B cell (primary cell): ENCODE results near the gene FGFR2. TPM values are rescaled to one million over a fixed set of nuclear protein-coding genes. Genes with fewer than 3 reads are reported as not detected.

Experiments
- ATAC-seq: fragments of 200-7000 bp; cut with Tn5 transposase; one replicate; pipeline ENCODE4 v1.10.0; 2021; ENCODE audit warnings: low read depth, mild to moderate bottlenecking, moderate number of reproducible peaks, moderate library complexity
- CTCF ChIA-PET: fragments of 350-600 bp; sonication (Branson Sonifier 250); formaldehyde crosslinking; loops from one replicate; lab custom pipeline; 2021; ENCODE audit warnings: antibody characterized with exemption, inconsistent platforms; lab: Charles Lee
- POLR2A ChIA-PET: fragments of 350-600 bp; sonication (Branson Sonifier 250); formaldehyde crosslinking; loops from one replicate; lab custom pipeline; 2021; ENCODE audit warnings: antibody characterized with exemption; lab: Charles Lee
- DNase-seq: peaks from one replicate; pipeline ENCODE4 v3.0.0; 2013
- H2AFZ ChIP-seq: 2 replicates; pipeline ENCODE4 v1.6.1; 2012; ENCODE audit warnings: mild to moderate bottlenecking, low read depth, low read length; ENCODE audit not compliant: insufficient read depth, poor library complexity, severe bottlenecking
- H3K27ac ChIP-seq, 2 donors: 1 replicate in 1 of 2; 2 replicates in 1 of 2; pipeline ENCODE4 v1.5.1; 2012 to 2013; ENCODE audit warnings: low read length in 2 of 2, mild to moderate bottlenecking in 2 of 2, moderate library complexity in 1 of 2
- H3K27me3 ChIP-seq, 4 experiments: fragments of 200-600 bp in 1 of 4; sonication (generic) in 1 of 4; replicated peaks in 1 of 4; 1 replicate in 2 of 4; 2 replicates in 2 of 4; pipeline versions ENCODE4 v1.6.1 to v1.7.0; 2013 to 2016; ENCODE audit warnings: low read length in 3 of 4, mild to moderate bottlenecking in 2 of 4, mixed read lengths in 1 of 4, moderate library complexity in 1 of 4; ENCODE audit not compliant: insufficient read depth in 4 of 4, control insufficient read depth in 3 of 4; ENCODE audit errors: control extremely low read depth in 1 of 4
- H3K36me3 ChIP-seq, 2 experiments: replicated peaks in 1 of 2; 1 replicate in 1 of 2; 2 replicates in 1 of 2; pipeline versions ENCODE4 v1.6.1 to v1.7.1; 2013; ENCODE audit warnings: low read length in 1 of 2; ENCODE audit not compliant: insufficient read depth in 2 of 2, control insufficient read depth in 1 of 2; ENCODE audit errors: control extremely low read depth in 1 of 2, extremely low read depth in 1 of 2
- H3K4me1 ChIP-seq, 2 donors: fragments of 200-600 bp in 1 of 2; sonication (generic) in 1 of 2; 1 replicate in 1 of 2; 2 replicates in 1 of 2; pipeline versions ENCODE4 v1.5.1 to v1.6.1; 2013 to 2017; ENCODE audit warnings: low read length in 2 of 2; ENCODE audit not compliant: control insufficient read depth in 2 of 2, insufficient read depth in 2 of 2
- H3K4me2 ChIP-seq: replicated peaks from 2 replicates; pipeline ENCODE3; 2012; ENCODE audit warnings: mild to moderate bottlenecking, low read depth, low read length; ENCODE audit not compliant: poor library complexity, severe bottlenecking
- H3K4me3 ChIP-seq, 5 experiments: fragments of 200-600 bp in 1 of 5; sonication (generic) in 1 of 5; 1 replicate in 3 of 5; 2 replicates in 2 of 5; pipeline versions ENCODE4 v1.5.1 to v1.7.0; 2011 to 2016; ENCODE audit warnings: low read length in 4 of 5, mild to moderate bottlenecking in 4 of 5, low read depth in 2 of 5, control low read depth in 1 of 5, moderate library complexity in 1 of 5; ENCODE audit not compliant: insufficient read depth in 1 of 5; ENCODE audit errors: control extremely low read depth in 1 of 5, extremely low read depth in 1 of 5
- H3K79me2 ChIP-seq: fragments of 200-600 bp; sonication (generic); one replicate; pipeline ENCODE4 v1.6.0; 2016; ENCODE audit warnings: low read length; ENCODE audit not compliant: control insufficient read depth, insufficient read depth
- H3K9ac ChIP-seq: fragments of 200-600 bp; sonication (generic); 2 replicates; pipeline ENCODE4 v1.6.1; 2017; ENCODE audit warnings: mild to moderate bottlenecking, low read length, moderate library complexity
- H3K9me3 ChIP-seq, 3 donors: one replicate each; pipeline versions ENCODE4 v1.6.1 to v1.7.1; 2013; ENCODE audit warnings: low read length in 2 of 3; ENCODE audit not compliant: control insufficient read depth in 2 of 3, insufficient read depth in 1 of 3; ENCODE audit errors: control extremely low read depth in 1 of 3
- H4K20me1 ChIP-seq: 2 replicates; pipeline ENCODE4 v1.6.0; 2012; ENCODE audit warnings: mild to moderate bottlenecking, low read length; ENCODE audit not compliant: insufficient read depth, control insufficient read depth, poor library complexity, severe bottlenecking
- H3K27ac Mint-ChIP-seq: one replicate; pipeline ENCODE4 v1.8.0; 2021; ENCODE audit warnings: mixed read lengths
- H3K27me3 Mint-ChIP-seq: one replicate; pipeline ENCODE4 v1.8.0; 2021; ENCODE audit warnings: mixed read lengths
- H3K4me1 Mint-ChIP-seq: one replicate; pipeline ENCODE4 v1.8.0; 2021; ENCODE audit warnings: mixed read lengths
- H3K4me3 Mint-ChIP-seq: one replicate; pipeline ENCODE4 v1.8.0; 2021; ENCODE audit warnings: mixed read lengths
- H3K9me3 Mint-ChIP-seq: one replicate; pipeline ENCODE4 v1.8.0; 2022; ENCODE audit warnings: mixed read lengths; ENCODE audit not compliant: insufficient read depth
- EZH2 ChIP-seq: IDR thresholded peaks from 2 replicates; pipeline ENCODE4 v1.6.1; 2012; ENCODE audit warnings: borderline replicate concordance, low read depth, mild to moderate bottlenecking, moderate library complexity, low read length; ENCODE audit not compliant: insufficient read depth, poor library complexity, severe bottlenecking
- WGBS: methylation state at CpG from one replicate; pipeline ENCODE4 v1.1.5; 2013; ENCODE audit warnings: missing lambda C conversion rate; ENCODE audit not compliant: insufficient coverage; 5-methylcytosine and 5-hydroxymethylcytosine counted together
- intact Hi-C: fragments of 100-400 bp; cut with micrococcal nuclease; formaldehyde crosslinking; loops from one replicate; pipeline ENCODE4 v1.10.0; 2022
- polyA plus RNA-seq: library from polyadenylated mRNA; depleted of rRNA; stranded (reverse); fragments of >200 nt; gene quantifications from 2 replicates; pipeline ENCODE4 v1.2.3, GENCODE V29; 2012
- total RNA-seq, 2 donors: library from RNA; stranded (reverse); fragments of 120-200 nt in 1 of 2; gene quantifications; 1 replicate in 1 of 2; 2 replicates in 1 of 2; pipeline versions ENCODE4 v1.2.3 to v1.2.4, GENCODE V29; 2013 to 2022
- TF ChIP-seq, protein P1 (sequence below): fragments of 200-600 bp; IDR thresholded peaks from one replicate; pipeline ENCODE4 v1.8.0; 2022; ENCODE audit warnings: antibody characterized with exemption, mild to moderate bottlenecking

The FGFR2 gene
- total and polyA plus RNA-seq, 2 donors (not counting 1 experiment from before 2014, with no cell fraction given): not detected

DNA sequence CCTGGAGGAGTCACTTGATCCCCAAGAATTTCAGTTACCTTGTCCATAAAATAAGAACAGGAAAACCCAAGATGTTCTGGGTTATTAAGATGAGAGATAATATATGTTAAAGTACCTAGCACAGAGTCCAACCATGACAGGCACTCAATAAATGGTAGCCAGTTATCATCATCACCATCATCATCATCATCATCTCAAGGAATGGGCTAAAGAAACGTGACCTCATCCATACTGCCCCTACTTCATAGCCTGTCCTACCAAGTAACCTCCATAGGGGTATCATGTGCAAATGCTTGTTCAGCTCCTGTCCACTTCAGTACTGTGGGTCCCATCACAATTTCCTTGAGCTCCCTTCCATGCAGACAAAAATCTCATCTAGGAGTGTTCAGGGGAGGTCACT lies 14.4 kb downstream of the FGFR2 start:
- no peaks in the 10 kb centered on the region for H3K36me3 ChIP-seq
- no peak overlapping the region for H3K27ac Mint-ChIP-seq
- H3K79me2 ChIP-seq: no peaks in the 10 kb centered on the region
- H3K9ac ChIP-seq: no peak overlapping the region
- POLR2A ChIA-PET: no interaction called here
- no peak overlapping the region for H3K27ac ChIP-seq
- 75% methylated on average over 1 of the region's 1 CpG for WGBS
- no peaks in the 10 kb centered on the region for H3K27me3 Mint-ChIP-seq
- H3K4me1 ChIP-seq: no peaks in the 10 kb centered on the region
- H3K4me2 ChIP-seq: no peak overlapping the region
- intact Hi-C loops: no loop called here
- no peak overlapping the region for H3K4me3 Mint-ChIP-seq
- H3K9me3 Mint-ChIP-seq: no peaks in the 10 kb centered on the region
- ATAC-seq (no peak), DNase-seq (no peak)
- CTCF ChIA-PET: no interaction called here
- H3K9me3 ChIP-seq: peaks cover 0 to 6% (median 0%) of the 10 kb centered on the region in 3 donors
- H3K4me3 ChIP-seq: no peak overlapping the region
- no peaks in the 10 kb centered on the region for H3K27me3 ChIP-seq
- TF ChIP-seq EZH2: no peak
- TF ChIP-seq, protein P1, sequence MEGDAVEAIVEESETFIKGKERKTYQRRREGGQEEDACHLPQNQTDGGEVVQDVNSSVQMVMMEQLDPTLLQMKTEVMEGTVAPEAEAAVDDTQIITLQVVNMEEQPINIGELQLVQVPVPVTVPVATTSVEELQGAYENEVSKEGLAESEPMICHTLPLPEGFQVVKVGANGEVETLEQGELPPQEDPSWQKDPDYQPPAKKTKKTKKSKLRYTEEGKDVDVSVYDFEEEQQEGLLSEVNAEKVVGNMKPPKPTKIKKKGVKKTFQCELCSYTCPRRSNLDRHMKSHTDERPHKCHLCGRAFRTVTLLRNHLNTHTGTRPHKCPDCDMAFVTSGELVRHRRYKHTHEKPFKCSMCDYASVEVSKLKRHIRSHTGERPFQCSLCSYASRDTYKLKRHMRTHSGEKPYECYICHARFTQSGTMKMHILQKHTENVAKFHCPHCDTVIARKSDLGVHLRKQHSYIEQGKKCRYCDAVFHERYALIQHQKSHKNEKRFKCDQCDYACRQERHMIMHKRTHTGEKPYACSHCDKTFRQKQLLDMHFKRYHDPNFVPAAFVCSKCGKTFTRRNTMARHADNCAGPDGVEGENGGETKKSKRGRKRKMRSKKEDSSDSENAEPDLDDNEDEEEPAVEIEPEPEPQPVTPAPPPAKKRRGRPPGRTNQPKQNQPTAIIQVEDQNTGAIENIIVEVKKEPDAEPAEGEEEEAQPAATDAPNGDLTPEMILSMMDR: no peak
- H3K4me1 Mint-ChIP-seq: no peaks in the 10 kb centered on the region
- no peak overlapping the region for H2AFZ ChIP-seq
- no peaks in the 10 kb centered on the region for H4K20me1 ChIP-seq

DNA sequence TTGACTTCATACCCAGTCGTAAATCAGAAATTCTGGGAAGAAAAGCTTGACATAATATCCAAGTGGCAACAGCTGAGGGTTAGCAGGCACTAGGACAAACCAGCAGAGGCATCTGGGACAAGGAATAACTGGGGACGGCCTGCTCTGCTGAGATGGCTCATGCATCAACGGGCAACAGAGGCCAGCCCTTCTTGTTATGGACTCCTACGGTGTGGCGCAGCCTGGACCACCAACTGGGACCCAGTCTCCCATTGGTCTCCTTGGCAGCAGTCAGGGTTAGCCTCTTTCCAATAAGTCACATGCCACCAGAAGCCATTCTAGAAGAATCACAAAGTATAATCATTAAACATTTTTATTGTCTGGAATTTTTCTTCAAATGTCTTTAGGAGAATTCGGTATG lies 15.0 kb downstream of the FGFR2 start:
- peaks cover 0 to 6% (median 0%) of the 10 kb centered on the region in 3 donors for H3K9me3 ChIP-seq
- H3K79me2 ChIP-seq: no peaks in the 10 kb centered on the region
- no peaks in the 10 kb centered on the region for H3K36me3 ChIP-seq
- TF ChIP-seq, protein P1: no peak
- no peak for TF ChIP-seq EZH2
- Mint-ChIP-seq H3K4me1 (no peaks in the 10 kb centered on the region), H3K9me3 (no peaks in the 10 kb centered on the region), H3K4me3 (no peak overlapping the region), H3K27ac (no peak overlapping the region), H3K27me3 (no peaks in the 10 kb centered on the region)
- no peak for DNase-seq
- ChIA-PET POLR2A (no interaction called here), CTCF (no interaction called here)
- H3K4me2 ChIP-seq: no peak overlapping the region
- H3K27me3 ChIP-seq: no peaks in the 10 kb centered on the region
- no peaks in the 10 kb centered on the region for H3K4me1 ChIP-seq
- no peak for ATAC-seq
- intact Hi-C loops: no loop called here
- H4K20me1 ChIP-seq: no peaks in the 10 kb centered on the region
- no peak overlapping the region for H2AFZ ChIP-seq
- H3K4me3 ChIP-seq: no peak overlapping the region
- no peak overlapping the region for H3K9ac ChIP-seq
- WGBS: 97% methylated on average over 5 of the region's 6 CpGs
- no peak overlapping the region for H3K27ac ChIP-seq
